Endodermal cell (in vitro differentiated cells): ENCODE results near the gene ZNF350. TPM values are rescaled to one million over a fixed set of nuclear protein-coding genes. Genes with fewer than 3 reads are reported as not detected.
"Not testable (repeated sequence)": the region's sequence is repeated elsewhere in the genome, so short reads cannot be mapped to it uniquely, and the experiment has no call there.

Experiments used
- DNase-seq: peaks from one replicate; pipeline ENCODE4 v3.0.0-alpha.2; 2017
- H3K27ac ChIP-seq: 2 replicates; pipeline ENCODE4 v1.5.1; 2013; ENCODE audit warnings: mild to moderate bottlenecking, low read depth, low read length, moderate library complexity
- H3K27me3 ChIP-seq: 2 replicates; pipeline ENCODE4 v1.6.1; 2013; ENCODE audit warnings: mild to moderate bottlenecking, low read length, moderate library complexity; ENCODE audit not compliant: insufficient read depth, control insufficient read depth, poor library complexity, severe bottlenecking
- H3K36me3 ChIP-seq: 2 replicates; pipeline ENCODE4 v1.7.0; 2013; ENCODE audit warnings: mild to moderate bottlenecking, low read length, moderate library complexity; ENCODE audit not compliant: control insufficient read depth, insufficient read depth
- H3K4me1 ChIP-seq: one replicate; pipeline ENCODE4 v1.7.0; 2013; ENCODE audit warnings: low read length; ENCODE audit not compliant: control insufficient read depth, insufficient read depth
- H3K4me3 ChIP-seq: 2 replicates; pipeline ENCODE4 v1.5.1; 2013; ENCODE audit warnings: mild to moderate bottlenecking, low read length, moderate library complexity
- H3K9ac ChIP-seq: 2 replicates; pipeline ENCODE4 v1.6.1; 2013; ENCODE audit warnings: mild to moderate bottlenecking, low read length, moderate library complexity; ENCODE audit not compliant: poor library complexity, severe bottlenecking; ENCODE audit errors: extremely low read depth
- H3K9me3 ChIP-seq: 2 replicates; pipeline ENCODE4 v1.6.1; 2013; ENCODE audit warnings: mild to moderate bottlenecking, low read length, moderate library complexity; ENCODE audit not compliant: control insufficient read depth
- H3K27ac Mint-ChIP-seq: 2 replicates; pipeline ENCODE4 v1.8.0; 2020; ENCODE audit warnings: mixed read lengths
- H3K27me3 Mint-ChIP-seq: 2 replicates; pipeline ENCODE4 v1.8.0; 2021; ENCODE audit warnings: mild to moderate bottlenecking, mixed read lengths; ENCODE audit not compliant: insufficient read depth
- H3K36me3 Mint-ChIP-seq: 2 replicates; pipeline ENCODE4 v1.8.0; 2020; ENCODE audit warnings: low read depth, mixed read lengths
- H3K4me1 Mint-ChIP-seq: 2 replicates; pipeline ENCODE4 v1.8.0; 2020; ENCODE audit warnings: mixed read lengths
- H3K4me3 Mint-ChIP-seq: 2 replicates; pipeline ENCODE4 v1.8.0; 2020; ENCODE audit warnings: mild to moderate bottlenecking, moderate library complexity, mixed read lengths
- H3K9me3 Mint-ChIP-seq: 2 replicates; pipeline ENCODE4 v1.8.0; 2020; ENCODE audit warnings: mild to moderate bottlenecking, mixed read lengths
- WGBS, 2 experiments: methylation state at CpG; one replicate each; pipeline versions ENCODE4 v1.1.5 to v1.1.7; 2013; ENCODE audit warnings: missing lambda C conversion rate in 2 of 2, mixed read lengths in 1 of 2; ENCODE audit not compliant: insufficient coverage in 1 of 2, insufficient read length in 1 of 2; 5-methylcytosine and 5-hydroxymethylcytosine counted together
- total RNA-seq, 2 donors: library from RNA; stranded (reverse); fragmentation: NEBNext Ultra II Directional in 1 of 2; extraction: Animal tissue kit (Norgen Biotek cat#: 25700) in 1 of 2; gene quantifications; 2 replicates in 1 of 2; 3 replicates in 1 of 2; pipeline ENCODE4 v1.2.1, GENCODE V29; 2021
- TF ChIP-seq, protein P1 (sequence below): fragments of 200-600 bp; sonication (generic); conservative IDR thresholded peaks from 2 replicates; pipeline ENCODE4 v1.5.0; 2021; ENCODE audit warnings: antibody characterized with exemption, mild to moderate bottlenecking

ZNF350 gene
- total RNA-seq, 2 donors from 2014 or later = 8.3 to 11.2 TPM

DNA sequence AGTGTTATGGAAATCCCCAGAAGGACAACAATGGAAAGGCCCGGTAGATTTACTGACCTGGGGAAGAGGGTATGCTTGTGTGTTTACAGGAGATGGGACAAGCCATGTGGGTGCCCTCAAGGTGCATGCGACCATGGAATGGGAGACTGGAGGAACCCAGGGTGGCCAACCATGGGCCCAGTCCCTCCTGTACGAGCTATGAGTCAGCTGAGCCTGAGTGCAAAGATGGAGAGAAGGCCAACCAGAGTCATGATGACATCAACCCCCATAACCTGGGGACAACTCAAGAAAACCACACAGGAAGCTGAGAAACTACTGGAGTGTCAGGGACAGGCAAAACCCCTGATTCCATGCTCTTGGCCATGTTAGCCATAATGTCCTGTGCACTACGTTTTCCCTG lies 7.8 kb downstream of the ZNF350 start:
- H3K9me3 Mint-ChIP-seq = peaks cover 83% of the 10 kb centered on the region

DNA sequence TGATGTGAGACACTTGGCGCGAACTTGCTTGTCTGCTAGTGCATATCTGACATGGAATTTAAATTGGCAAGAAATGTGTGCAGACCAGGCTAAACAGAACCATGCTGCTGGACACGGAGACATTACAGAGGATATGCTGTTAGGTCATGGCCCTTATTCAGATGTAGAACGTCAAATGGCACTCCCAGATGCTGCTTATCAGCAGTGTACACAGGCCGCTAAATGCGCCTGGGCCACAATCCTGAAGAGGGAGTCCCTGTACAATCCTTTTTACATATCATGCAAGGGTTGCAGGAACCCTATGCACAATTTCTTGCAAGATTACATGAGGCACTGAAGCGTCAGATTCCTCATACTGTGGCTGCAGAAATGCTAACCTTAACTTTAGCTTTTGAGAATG lies 9.3 kb downstream of the ZNF350 start:
- no peaks in the 10 kb centered on the region for H3K27me3 ChIP-seq
- DNase-seq = no peak
- H3K36me3 Mint-ChIP-seq = peaks cover 92% of the 10 kb centered on the region
- peaks cover 98% of the 10 kb centered on the region for H3K9me3 ChIP-seq
- H3K4me3 ChIP-seq = no peak overlapping the region
- no peaks in the 10 kb centered on the region for H3K4me1 ChIP-seq
- H3K36me3 ChIP-seq = peaks cover 41% of the 10 kb centered on the region
- no peak overlapping the region for H3K27ac ChIP-seq
- no peaks in the 10 kb centered on the region for H3K4me1 Mint-ChIP-seq
- H3K27me3 Mint-ChIP-seq = no peaks in the 10 kb centered on the region
- H3K9ac ChIP-seq = no peak overlapping the region
- H3K9me3 Mint-ChIP-seq = peaks cover 84% of the 10 kb centered on the region
- H3K27ac Mint-ChIP-seq = no peak overlapping the region
- TF ChIP-seq, protein P1, sequence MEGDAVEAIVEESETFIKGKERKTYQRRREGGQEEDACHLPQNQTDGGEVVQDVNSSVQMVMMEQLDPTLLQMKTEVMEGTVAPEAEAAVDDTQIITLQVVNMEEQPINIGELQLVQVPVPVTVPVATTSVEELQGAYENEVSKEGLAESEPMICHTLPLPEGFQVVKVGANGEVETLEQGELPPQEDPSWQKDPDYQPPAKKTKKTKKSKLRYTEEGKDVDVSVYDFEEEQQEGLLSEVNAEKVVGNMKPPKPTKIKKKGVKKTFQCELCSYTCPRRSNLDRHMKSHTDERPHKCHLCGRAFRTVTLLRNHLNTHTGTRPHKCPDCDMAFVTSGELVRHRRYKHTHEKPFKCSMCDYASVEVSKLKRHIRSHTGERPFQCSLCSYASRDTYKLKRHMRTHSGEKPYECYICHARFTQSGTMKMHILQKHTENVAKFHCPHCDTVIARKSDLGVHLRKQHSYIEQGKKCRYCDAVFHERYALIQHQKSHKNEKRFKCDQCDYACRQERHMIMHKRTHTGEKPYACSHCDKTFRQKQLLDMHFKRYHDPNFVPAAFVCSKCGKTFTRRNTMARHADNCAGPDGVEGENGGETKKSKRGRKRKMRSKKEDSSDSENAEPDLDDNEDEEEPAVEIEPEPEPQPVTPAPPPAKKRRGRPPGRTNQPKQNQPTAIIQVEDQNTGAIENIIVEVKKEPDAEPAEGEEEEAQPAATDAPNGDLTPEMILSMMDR = no peak
- 93 to 96% methylated on average over 7 of the region's 7 CpGs for WGBS, 2 experiments
- H3K4me3 Mint-ChIP-seq = no peak overlapping the region

More for the DNA sequence above, 7.8 kb downstream of the ZNF350 start:
- 83 to 93% methylated on average over 3 to 4 of the region's 4 CpGs for WGBS, 2 experiments
- no peak for DNase-seq
- no peaks in the 10 kb centered on the region for H3K27me3 ChIP-seq
- H3K27ac ChIP-seq = no peak overlapping the region
- H3K36me3 Mint-ChIP-seq = peaks cover 91% of the 10 kb centered on the region
- H3K9me3 ChIP-seq = peaks cover 97% of the 10 kb centered on the region
- no peak overlapping the region for H3K27ac Mint-ChIP-seq
- no peaks in the 10 kb centered on the region for H3K4me1 ChIP-seq
- no peaks in the 10 kb centered on the region for H3K27me3 Mint-ChIP-seq
- H3K4me3 ChIP-seq = no peak overlapping the region
- TF ChIP-seq, protein P1 = no peak
- no peak overlapping the region for H3K9ac ChIP-seq
- no peak overlapping the region for H3K4me3 Mint-ChIP-seq
- H3K36me3 ChIP-seq = peaks cover 25% of the 10 kb centered on the region
- no peaks in the 10 kb centered on the region for H3K4me1 Mint-ChIP-seq

DNA sequence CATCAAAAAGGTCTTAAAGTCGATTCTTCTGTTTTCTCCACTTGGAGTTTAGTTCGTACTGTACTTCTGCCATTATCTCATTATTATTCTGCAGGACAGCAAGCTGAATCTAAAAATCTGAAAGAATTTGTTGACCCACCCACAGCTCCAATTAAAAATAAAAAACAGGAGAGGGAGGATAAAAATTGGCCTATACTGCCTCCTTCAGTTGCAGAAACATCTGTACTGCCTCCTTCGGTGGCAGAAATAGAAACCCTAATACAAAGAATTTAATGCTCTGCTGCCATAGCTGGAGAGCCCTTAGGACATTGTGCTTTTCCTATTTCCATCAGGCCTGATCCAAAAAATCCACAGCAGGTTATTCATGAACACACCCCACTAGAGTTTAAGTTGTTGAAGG lies 9.8 kb downstream of the ZNF350 start:
- H3K36me3 Mint-ChIP-seq = peaks cover 94% of the 10 kb centered on the region
- no peak overlapping the region for H3K27ac Mint-ChIP-seq
- 86 to 93% methylated on average over 2 to 3 of the region's 3 CpGs for WGBS, 2 experiments
- no peak overlapping the region for H3K4me3 Mint-ChIP-seq
- TF ChIP-seq, protein P1 = no peak
- H3K9ac ChIP-seq = no peak overlapping the region
- H3K27me3 Mint-ChIP-seq = no peaks in the 10 kb centered on the region
- H3K4me1 ChIP-seq = no peaks in the 10 kb centered on the region
- no peak for DNase-seq
- H3K4me1 Mint-ChIP-seq = no peaks in the 10 kb centered on the region
- no peaks in the 10 kb centered on the region for H3K27me3 ChIP-seq
- peaks cover 88% of the 10 kb centered on the region for H3K9me3 Mint-ChIP-seq
- no peak overlapping the region for H3K27ac ChIP-seq
- no peak overlapping the region for H3K4me3 ChIP-seq
- peaks cover 99% of the 10 kb centered on the region for H3K9me3 ChIP-seq
- peaks cover 46% of the 10 kb centered on the region for H3K36me3 ChIP-seq

DNA sequence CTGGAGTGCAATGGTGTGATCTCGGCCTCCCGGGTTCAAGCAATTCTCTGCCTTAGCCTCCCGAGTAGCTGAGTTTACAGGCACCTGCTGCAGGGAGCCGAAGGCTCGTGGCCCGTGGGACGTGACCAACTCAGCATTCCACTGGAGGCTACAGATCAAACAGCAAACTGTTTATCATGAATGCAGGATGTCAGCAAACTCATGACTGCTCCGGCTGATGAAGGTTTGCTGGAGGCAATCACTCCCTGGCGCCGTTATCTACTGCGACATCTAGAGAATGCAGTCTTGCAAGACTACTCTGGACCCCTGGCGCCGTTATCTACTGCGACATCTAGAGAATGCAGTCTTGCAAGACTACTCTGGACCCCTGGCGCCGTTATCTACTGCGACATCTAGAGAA lies 10.9 kb downstream of the ZNF350 start:
- not testable (repeated sequence) for H3K4me3 ChIP-seq, H3K4me1 ChIP-seq, H3K27me3 ChIP-seq, H3K4me3 Mint-ChIP-seq, H3K27me3 Mint-ChIP-seq, DNase-seq, H3K27ac ChIP-seq, H3K9ac ChIP-seq, H3K4me1 Mint-ChIP-seq, H3K27ac Mint-ChIP-seq
- Mint-ChIP-seq H3K9me3 (peaks cover 92% of the 10 kb centered on the region), H3K36me3 (peaks cover 95% of the 10 kb centered on the region)
- H3K9me3 ChIP-seq = peaks cover 100% of the 10 kb centered on the region
- H3K36me3 ChIP-seq = peaks cover 56% of the 10 kb centered on the region
- WGBS, 2 experiments = 95% methylated on average over 12 to 17 of the region's 17 CpGs
